Esophagus muscularis mucosa (tissue), 3 donors: ENCODE measurements around the gene EDC4.

ENCODE experiments used
- EP300 ChIP-seq: sonication (generic); formaldehyde crosslinking; IDR thresholded peaks from one replicate; pipeline ENCODE4 v1.6.1; 2017; ENCODE audit warnings: antibody characterized with exemption
- POLR2AphosphoS5 ChIP-seq, 2 donors: sonication (generic); formaldehyde crosslinking; IDR thresholded peaks; one replicate each; pipeline ENCODE4 v1.6.1; 2017; ENCODE audit warnings: antibody characterized with exemption in 2 of 2

DNA sequence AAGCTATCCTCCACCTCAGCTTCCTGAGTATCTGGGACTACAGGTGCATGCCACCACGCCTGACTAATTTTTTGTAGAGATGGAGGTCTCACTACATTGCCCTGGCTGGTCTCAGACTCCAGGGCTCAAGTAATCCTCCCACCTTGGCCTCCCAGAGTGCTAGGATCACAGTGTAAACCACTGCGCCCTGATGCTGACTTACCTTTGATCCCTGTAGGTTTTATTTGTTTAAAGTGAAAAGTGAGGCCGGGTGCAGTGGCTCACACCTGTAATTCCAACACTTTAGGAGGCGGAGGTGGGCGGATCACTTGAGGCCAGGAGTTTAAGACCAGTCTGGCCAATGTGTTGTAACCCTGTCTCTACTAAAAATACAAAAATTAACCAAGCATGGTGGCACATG lies 28.9 kb downstream of the EDC4 start:
- TF ChIP-seq POLR2AphosphoS5 (IDR thresholded peaks at IDR 0.05): no peak
- TF ChIP-seq EP300: no peak
